ENCODE results near the gene TBX6. TPM values are rescaled to one million over a fixed set of nuclear protein-coding genes. Genes with fewer than 3 reads are reported as not detected.

TBX6 gene
- total RNA-seq, 2 donors from 2014 or later, result 1.8 to 2.6 TPM

- 88 to 92% methylated on average over 17 to 23 of the region's 27 CpGs for WGBS, 2 donors
- no peak overlapping the region for H3K4me3 ChIP-seq
- DNase-seq, result no peak
- peaks cover 0 to 24% of the 10 kb centered on the region in 2 donors for H3K36me3 ChIP-seq (replicated peaks in 1 of 2; ENCODE audit: insufficient read depth in 1 of 2, low read depth in 2 of 2)
- no peaks in the 10 kb centered on the region for H3K9me3 ChIP-seq
- no peak for TF ChIP-seq POLR2A (IDR thresholded peaks at IDR 0.05)
- TF ChIP-seq, protein P1, sequence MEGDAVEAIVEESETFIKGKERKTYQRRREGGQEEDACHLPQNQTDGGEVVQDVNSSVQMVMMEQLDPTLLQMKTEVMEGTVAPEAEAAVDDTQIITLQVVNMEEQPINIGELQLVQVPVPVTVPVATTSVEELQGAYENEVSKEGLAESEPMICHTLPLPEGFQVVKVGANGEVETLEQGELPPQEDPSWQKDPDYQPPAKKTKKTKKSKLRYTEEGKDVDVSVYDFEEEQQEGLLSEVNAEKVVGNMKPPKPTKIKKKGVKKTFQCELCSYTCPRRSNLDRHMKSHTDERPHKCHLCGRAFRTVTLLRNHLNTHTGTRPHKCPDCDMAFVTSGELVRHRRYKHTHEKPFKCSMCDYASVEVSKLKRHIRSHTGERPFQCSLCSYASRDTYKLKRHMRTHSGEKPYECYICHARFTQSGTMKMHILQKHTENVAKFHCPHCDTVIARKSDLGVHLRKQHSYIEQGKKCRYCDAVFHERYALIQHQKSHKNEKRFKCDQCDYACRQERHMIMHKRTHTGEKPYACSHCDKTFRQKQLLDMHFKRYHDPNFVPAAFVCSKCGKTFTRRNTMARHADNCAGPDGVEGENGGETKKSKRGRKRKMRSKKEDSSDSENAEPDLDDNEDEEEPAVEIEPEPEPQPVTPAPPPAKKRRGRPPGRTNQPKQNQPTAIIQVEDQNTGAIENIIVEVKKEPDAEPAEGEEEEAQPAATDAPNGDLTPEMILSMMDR (IDR thresholded peaks at IDR 0.05), result no peak
- no peaks in the 10 kb centered on the region for H3K27me3 ChIP-seq
- peaks cover 9% of the 10 kb centered on the region for H3K4me1 ChIP-seq
- intact Hi-C loops (cut with DNase I), result no loop called here
- ATAC-seq, result no peak
- no peak overlapping the region for H3K27ac ChIP-seq
These were observed 5.2 kb downstream of the TBX6 start for GRCh38 chr16:30086291-30087140.

DNA sequence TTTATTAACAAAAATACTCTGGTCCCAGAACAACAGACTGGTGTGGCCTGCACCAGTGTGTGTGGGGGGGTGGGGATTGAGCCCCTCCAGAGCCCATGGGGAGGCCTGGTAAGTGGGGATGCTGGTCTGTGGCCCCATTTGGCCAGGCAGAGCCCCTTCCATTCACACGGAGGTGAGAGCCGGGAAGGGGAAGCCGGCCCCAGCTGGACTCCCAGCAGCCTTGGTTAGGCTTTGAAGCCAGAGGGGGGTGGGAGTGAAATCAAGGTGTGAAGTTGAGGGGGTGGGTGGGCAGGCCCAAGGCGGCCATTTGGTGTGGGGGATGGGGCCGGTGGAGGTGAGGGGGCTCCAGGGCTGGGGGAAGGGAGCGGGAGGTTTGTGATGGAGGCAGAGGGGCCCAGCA lies 5.9 kb downstream of the TBX6 start:
- no peaks in the 10 kb centered on the region for H3K9me3 ChIP-seq
- peaks cover 0 to 26% of the 10 kb centered on the region in 2 donors for H3K36me3 ChIP-seq (replicated peaks in 1 of 2; ENCODE audit: insufficient read depth in 1 of 2, low read depth in 2 of 2)
- peak overlapping the region in 1 of 4 donors; percentile 12 for H3K27ac ChIP-seq
- DNase-seq (no peak), ATAC-seq (no peak)
- no peak overlapping the region for H3K4me3 ChIP-seq
- TF ChIP-seq, protein P1 (IDR thresholded peaks at IDR 0.05), result no peak
- TF ChIP-seq POLR2A (IDR thresholded peaks at IDR 0.05), result no peak
- H3K27me3 ChIP-seq, result no peaks in the 10 kb centered on the region
- WGBS, 2 donors, result 65 to 82% methylated on average over 3 to 6 of the region's 6 CpGs
- H3K4me1 ChIP-seq, result peaks cover 6% of the 10 kb centered on the region
- intact Hi-C loops (cut with DNase I), result no loop called here

DNA sequence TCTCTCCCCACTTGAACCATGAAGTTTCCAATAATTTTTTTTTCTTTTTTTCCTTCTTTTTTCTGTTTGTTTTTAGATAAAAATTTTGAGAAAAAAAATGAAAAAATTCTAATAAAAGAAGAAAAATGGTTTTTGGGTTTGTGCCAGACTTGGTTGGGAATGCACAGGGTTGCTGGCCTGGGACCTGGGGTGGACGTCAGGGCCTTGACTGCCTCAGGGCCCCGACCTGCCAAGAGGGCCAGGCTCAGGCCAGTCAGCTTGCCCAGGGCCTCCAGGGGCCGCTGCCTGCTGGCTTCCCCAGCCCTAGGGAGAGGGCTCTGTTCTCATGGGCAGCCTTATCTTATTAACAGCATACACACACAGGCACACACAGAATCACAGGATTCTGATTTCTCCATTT lies 6.5 kb downstream of the TBX6 start:
- peaks cover 0 to 26% of the 10 kb centered on the region in 2 donors for H3K36me3 ChIP-seq (replicated peaks in 1 of 2; ENCODE audit: insufficient read depth in 1 of 2, low read depth in 2 of 2)
- DNase-seq, result no peak

DNA sequence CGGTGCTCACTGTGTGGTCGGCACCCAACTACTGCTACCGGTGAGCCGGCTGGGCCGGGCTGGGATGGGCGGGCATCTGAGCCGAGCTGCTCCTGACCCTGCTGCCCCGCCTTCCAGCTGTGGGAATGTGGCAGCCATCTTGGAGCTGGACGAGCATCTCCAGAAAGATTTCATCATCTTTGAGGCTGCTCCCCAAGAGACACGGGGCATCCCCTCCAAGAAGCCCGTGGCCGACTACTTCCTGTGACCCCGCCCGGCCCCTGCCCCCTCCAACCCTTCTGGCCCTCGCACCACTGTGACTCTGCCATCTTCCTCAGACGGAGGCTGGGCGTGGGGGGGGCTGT lies 6.9 kb downstream of the TBX6 start:
- intact Hi-C loops (cut with DNase I), result no loop called here
- no peak for TF ChIP-seq POLR2A (IDR thresholded peaks at IDR 0.05)
- TF ChIP-seq, protein P1 (IDR thresholded peaks at IDR 0.05), result no peak
- Histone ChIP-seq H3K27ac (no peak overlapping the region), H3K9me3 (no peaks in the 10 kb centered on the region), H3K27me3 (no peaks in the 10 kb centered on the region), H3K4me1 (peaks cover 8% of the 10 kb centered on the region), H3K4me3 (no peak overlapping the region), H3K36me3 (replicated peaks in 1 of 2; ENCODE audit: insufficient read depth in 1 of 2, low read depth in 2 of 2) (peaks cover 0 to 26% of the 10 kb centered on the region in 2 donors)
- DNase-seq (no peak), ATAC-seq (no peak)
- 62 to 83% methylated on average over 5 to 14 of the region's 17 CpGs for WGBS, 2 donors

More for the DNA sequence above, 6.5 kb downstream of the TBX6 start:
- Histone ChIP-seq H3K4me3 (no peak overlapping the region), H3K27me3 (no peaks in the 10 kb centered on the region), H3K9me3 (no peaks in the 10 kb centered on the region), H3K27ac (peak overlapping the region in 1 of 4 donors; percentile 12), H3K4me1 (peaks cover 8% of the 10 kb centered on the region)
- intact Hi-C loops (cut with DNase I), result no loop called here
- TF ChIP-seq POLR2A (IDR thresholded peaks at IDR 0.05), result no peak
- TF ChIP-seq, protein P1 (IDR thresholded peaks at IDR 0.05), result no peak
- 63 to 85% methylated on average over 3 of the region's 3 CpGs for WGBS, 2 donors
- no peak for ATAC-seq

Data from body of pancreas (tissue), 4 donors.